Activated T-helper 1 cell treated with anti-CD3 and anti-CD28 coated beads, Interleukin-2, amount 50 U/mL, for 16 hours (primary cell): Measurements from ENCODE around the gene PLEKHM3.
"Not testable (repeated sequence)": the region's sequence is repeated elsewhere in the genome, so short reads cannot be mapped to it uniquely, and the experiment has no call there.

Experiments
- DNase-seq, 2 donors: peaks; one replicate each; pipeline ENCODE4 v3.0.0-alpha.2; 2020; ENCODE audit warnings: low read depth in 1 of 2, low spot score in 1 of 2

PLEKHM3 gene

DNA sequence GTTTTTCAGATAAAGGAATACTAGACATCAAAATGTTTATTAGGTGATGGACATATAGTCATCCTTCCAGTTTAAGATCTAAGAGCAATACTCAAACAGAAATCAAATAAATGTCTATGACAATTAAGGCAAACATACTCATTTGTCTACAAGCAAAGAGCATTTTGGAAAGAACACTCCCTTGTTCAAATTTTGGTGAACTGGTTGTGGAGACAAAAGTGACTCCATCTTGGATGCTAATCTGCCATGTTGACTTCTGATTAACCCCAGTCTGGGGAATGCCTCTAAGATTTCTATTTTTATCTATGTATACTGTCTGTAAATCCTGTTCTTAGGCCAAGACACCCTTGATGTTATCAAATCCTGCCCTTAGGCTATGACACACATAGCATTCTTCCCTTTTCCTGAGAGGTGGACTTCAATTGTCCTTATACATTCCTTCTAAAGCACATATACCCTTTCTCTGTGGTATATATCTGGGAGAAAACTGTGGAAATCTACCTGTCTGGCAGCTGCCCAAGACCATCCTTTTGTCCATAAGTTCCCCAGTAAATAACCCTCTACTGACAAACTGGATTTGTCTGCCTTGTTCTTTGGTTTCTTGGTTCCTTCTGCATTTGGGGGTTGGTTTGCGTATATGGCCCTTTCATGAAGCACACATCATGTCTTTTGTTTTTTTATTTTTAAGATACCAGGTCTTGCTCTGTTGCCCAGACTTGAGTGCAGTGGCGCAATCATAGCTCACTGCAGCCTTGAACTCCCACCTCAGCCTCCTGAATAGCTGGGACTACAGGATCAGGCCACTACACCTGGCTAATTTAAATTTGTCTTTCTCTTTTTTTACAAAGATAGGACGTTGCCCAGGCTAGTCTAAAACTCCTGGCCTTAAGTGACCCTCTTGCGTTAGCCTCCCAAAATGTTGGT lies 12.5 kb upstream of the PLEKHM3 start:
- no peak for DNase-seq

DNA sequence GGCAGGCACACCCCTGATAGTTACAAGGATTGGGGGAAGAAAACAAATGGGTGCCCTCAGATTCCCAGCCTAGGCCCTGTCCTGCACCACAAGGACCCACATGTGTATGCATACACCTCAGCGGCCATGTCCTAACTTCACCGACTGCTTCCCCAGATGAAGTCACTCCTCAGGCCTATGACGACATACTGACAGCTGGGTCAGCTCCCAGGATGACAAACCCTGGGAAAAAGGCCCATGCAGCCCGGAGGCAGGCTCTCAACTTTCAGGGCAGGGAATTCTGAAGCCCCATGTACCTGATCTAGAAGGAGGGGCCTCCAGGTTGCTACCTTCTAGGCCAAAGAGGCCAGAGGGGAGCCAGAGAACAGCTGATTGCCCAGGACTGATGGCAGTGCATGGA lies 11.0 kb upstream of the PLEKHM3 start:
- DNase-seq = no peak

DNA sequence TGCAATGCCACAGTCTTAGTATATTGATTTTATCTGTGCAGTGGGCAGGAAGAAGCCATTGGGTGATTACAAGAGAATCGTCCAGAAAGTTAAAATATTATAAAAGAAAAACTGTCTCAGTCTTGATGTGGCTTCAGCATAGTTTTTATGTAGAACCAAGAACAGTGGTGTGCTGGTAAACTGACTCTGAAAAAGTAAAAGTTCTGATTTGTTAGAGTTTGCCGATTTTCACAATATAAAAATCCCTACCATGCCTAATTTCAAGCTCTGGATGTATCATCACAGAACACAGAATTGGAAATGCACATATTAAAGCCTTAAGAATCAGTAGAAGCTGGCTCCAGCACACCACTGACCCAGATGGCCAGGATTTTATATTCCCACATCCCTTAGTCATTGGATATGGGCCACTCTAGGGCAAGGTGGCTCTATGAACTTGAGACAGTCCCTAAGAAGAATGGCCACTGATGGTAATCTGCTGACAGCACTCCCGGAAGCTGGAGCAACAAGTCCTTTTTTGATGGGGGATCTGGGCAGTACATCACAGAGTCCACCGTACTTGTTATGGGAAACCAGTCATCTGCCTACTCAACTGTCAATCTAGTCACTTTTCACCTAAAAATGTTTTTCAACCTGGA lies 9.3 kb upstream of the PLEKHM3 start:
- no peak for DNase-seq

DNA sequence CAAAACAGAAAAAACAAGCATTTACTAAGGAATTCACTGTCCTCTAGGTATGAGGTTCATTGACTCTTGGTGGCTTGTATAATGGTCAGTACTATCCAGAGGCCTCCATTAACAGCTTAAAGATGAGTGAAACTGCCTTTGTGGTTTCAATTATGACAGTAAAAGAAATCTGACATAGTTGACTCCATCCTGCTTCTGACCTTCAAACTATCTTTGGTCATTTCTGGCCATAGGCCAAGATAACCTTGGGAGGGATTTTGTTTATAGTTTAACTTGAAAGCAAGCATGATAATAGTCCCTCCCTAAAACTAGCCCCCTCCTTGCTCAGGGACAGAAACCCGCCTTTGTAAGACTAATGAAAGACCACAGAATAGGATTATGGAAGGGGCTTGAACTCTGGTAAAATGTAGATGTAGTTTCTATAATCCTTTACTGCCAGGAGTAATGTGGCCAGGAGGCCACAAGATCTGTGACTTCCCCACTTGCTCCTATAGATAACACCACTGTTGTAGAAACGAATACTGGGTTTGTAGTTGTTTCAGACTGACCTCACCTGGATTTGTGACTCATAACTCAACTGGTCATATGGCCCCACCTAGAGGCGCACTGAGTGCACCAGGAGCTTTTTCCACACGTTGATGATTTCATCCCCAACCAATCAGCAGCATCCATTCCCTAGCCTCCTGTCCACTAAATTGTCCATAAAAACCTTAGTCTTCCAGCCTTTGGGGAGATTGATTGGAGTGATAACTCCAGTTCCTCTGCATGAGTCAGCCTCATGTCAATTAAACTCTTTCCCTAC lies 8.6 kb upstream of the PLEKHM3 start:
- DNase-seq = no peak

DNA sequence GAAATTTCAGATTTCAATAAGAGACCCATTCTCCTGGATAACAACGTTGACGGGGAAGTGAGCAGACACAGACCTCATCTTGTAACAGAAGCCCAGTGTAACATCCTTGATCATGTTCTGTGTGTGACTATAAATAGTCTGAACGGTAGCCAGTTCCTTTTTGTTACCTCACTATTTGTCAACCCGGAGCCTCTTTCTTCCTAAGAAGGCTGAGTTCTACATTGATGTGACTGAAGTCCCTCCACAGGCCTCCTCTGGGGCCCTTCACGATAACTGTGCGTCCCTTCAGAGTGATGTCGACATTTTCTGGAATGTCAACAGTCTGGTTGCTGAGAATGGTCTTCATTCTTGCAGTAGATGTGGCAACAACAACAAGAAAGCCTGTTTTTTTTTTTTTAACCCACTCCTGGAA lies 6.3 kb upstream of the PLEKHM3 start:
- no peak for DNase-seq

DNA sequence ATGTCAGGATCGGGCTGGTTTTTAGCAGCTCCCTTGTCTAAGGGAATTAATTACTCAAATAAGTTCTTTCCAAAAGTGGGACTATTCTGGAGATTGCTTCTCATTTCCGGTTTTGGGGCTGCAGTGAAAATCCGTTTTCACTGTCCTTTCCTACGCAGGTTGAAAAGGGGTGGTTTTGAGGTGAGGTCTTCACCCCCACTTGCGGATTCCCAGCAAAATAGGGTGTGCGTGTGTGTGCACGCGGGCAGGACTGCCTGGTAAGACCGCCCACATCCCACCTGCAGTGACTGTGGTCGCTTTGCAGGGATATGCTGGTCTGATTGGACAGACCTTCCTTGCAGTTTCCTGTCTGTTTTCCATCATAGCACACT lies 472 bp upstream of the PLEKHM3 start:
- peak; percentile 7 to 8 for DNase-seq

DNA sequence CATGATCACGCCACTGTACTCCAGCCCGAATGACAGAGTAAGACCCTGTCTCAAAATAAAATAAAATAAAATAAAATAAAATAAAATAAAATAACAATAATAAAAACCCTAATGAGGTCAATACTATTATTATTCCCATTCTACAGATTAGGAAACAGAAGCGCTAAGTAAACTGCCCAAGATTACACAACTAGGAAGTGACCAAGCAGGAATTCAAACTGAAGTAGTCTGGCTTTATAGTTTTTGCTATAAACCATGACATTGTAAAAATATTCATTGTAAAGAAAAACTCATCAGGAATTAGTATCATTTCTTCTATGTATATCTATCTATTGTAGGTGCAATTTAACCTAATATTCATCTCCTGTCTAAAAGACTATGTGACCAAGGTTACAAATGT lies 1.2 kb downstream of the PLEKHM3 start:
- no peak for DNase-seq

DNA sequence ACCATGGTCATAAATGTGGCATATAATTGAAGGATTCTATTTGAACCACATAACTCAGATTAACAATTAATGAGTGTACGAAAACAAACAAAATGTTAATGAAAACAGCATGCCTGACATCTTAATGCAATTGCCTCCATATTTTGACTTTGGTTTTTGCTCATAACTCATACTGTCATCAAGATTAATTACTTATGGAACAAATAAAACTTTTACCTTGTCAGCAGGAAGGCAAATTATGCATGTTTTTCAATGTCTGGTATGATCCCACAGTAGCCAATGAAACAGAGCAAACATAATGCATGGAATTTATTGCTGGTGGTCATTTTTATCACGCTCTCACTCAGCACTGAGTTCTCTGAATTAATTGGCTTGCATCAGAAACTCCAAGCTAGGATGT lies 5.1 kb downstream of the PLEKHM3 start:
- DNase-seq = no peak

DNA sequence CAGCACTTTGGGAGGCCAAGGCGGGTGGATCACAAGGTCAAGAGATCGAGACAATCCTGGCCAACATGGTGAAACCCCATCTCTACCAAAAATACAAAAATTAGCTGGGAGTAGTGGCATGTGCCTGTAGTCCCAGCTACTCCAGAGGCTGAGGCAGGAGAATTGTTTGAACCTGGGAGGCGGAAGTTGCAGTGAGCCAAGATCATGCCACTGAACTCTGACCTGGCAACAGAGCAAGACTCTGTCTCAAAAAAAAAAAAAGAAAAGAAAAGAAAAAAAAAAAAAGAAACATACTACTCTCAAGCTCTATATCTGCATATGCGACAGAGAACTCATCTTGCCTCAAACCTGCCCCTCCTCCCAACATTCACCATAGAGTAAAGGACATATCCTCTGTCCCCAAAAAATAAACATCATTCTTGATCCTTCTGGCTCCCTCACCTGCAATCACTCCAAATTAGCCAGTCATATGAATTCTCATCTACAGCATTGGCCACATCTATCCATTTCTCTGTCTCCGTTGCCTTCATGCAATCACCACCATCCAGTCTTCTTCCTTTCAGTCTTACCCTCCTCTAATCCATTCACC lies 7.1 kb downstream of the PLEKHM3 start:
- not testable (repeated sequence) for DNase-seq

DNA sequence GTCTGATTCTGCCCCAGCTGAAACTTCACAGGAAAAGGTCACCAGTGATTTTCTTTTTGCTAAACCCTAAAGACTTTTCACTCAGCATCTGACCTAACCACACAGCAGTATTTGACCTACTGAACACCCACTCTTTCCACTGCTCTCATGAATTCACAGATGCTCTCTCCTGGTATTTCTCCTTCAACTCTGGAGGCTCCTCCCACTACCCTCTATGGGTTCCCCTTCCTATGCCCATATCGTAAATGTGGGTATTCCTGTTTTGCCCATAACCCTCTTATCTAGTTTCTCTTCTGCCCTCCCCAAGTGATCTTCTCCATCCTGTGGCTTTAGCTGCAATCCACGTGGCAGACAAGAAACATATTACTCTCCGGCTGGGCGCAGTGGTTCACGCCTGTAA lies 7.6 kb downstream of the PLEKHM3 start:
- DNase-seq = no peak

DNA sequence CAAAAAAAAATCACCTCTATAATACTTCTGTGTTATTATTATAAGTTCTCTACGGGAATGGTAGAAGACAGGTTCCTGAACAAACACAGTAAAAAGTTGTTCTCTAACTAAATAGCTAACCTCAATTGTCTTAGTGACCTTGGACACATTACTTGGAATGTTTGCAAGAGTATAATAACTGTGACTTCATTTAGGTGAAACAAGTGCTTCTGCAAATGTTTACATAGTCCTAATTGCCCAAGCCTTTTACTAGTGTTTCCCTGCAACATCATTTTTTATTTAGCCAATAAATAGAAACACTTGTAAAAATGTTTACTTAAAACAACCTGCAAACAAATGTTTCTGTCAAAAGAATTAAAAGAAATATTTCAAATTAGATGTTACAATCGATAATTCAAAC lies 9.9 kb downstream of the PLEKHM3 start:
- DNase-seq = no peak

DNA sequence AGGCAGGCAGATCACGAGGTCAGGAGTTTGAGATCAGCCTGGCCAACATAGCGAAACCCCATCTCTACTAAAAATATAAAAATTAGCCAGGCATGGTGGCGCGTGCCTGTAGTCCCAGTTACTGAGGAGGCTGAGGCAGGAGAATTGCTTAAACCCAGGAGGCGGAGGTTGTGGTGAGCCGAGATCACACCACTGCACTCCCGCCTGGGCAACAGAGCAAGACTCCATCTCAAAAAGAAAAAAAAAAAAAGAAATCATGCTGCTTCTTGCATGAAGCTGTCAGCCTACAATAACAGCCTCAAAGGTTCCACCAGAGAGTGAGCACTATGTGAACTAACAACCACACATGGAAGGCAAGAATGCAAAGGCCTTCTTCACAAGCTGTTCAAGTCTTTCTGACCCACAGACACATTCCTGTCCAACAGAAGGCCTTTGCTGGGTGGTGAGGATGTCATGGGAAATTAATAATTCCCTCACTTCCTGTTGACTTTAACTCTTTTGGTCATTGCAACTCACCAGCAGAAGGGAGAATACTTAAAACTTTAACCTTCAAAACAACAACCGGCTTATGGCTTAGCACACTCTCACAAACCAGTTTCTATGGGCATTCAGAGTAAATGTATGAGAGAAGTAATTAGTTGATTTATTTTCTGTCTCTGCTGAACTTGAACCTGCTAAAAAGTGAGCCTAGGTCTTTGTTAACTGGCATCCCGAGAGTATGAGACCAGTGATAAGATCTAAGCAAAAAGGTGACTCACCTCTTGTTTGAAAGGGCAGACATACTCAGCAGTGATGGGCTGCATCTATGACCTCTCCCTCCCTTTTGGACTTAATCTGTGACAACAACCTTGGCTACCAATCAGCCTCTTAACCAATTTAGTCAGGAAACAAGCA lies 11.8 kb downstream of the PLEKHM3 start:
- DNase-seq = no peak

DNA sequence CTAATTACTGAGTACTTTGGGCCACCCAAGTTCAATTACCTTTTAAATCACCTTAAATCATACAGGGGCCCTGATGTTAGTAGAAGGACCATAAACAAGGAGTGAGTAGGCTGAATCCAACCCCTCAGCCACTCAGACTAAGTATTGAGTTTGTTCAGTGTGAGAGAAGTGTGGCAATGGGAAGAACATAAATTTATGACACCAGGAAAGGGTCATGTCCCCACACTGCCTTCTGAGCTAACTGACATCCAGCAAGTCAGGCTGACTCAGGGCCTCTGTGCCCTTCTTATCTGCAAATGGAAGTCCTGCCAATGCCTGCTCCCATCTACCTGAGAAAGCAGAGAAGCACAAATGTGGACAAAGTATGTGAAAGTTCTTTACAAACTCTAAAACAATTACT lies 12.9 kb downstream of the PLEKHM3 start:
- DNase-seq = no peak

DNA sequence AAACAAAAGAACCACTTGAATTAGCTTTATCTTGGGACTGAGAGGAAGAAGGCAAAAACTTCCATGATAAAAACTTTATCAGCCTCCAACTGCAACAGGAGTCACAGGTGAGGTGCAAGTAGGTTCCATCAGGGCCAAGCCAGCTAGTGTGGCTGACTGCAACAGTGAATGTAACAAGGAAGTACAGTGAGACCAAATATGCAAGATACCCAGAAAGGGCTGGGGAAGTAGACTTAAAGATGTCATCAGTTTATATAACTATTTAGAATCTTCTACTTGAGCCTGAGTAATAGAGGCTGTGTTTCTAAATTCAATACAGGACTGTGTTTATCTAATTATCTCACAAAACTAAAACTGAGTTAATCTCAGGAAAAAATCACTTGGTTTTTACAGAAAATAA lies 14.8 kb downstream of the PLEKHM3 start:
- DNase-seq = no peak

DNA sequence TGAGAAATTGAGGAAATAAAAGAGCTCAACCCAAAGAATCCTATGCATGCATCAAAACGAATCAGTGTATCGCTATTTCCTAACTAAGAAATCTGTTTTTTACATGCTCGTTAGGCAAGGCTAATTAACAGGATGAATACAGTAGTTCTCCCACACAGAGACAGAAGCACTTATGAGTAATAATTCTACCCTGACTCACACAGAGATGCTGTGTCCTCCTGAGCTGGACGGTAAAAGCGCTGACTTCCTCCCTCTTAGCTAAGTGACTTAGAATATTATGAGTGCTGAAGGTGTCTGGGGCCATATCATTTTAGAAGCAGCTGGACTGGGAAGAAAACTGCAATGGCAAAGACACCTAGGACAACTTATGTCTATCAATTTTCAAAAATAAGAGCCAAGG lies 18.5 kb downstream of the PLEKHM3 start:
- DNase-seq = no peak

DNA sequence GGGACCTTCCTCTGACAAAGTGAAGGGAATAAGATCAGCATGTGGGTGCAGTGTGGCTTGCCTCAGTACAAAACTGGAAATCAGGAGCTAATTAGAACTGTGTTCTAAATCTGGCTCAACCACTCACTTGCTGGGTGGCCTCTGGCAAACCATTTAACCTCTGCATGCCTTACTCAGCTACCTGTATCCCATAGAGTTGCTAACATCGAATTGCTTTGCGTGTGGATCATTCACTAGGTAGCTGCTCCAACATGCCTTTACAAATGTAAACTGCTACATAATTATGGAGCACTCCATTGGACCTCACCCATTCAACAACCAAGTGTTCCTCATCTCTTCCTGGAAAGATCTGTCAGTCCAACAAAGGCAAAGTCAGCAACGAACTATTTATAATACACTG lies 19.0 kb downstream of the PLEKHM3 start:
- DNase-seq = no peak

DNA sequence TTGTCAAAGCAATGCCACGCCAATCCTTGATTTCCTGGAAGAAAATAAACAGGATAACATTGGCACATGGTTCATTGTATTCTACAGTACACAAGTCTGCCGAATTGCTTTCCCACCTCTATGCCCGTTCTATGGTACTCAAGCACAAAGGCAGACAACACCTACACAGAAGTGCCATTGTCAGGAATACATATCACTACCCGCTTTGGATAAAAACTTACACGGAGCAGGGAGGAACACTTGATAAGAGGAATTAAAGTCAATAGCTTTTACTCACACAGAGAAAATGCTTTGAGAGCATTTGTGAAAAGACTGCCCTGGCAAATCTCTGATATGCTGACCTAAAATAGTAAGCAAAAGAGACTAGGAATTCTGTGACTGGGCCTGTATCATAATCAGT lies 23.4 kb downstream of the PLEKHM3 start:
- no peak for DNase-seq

DNA sequence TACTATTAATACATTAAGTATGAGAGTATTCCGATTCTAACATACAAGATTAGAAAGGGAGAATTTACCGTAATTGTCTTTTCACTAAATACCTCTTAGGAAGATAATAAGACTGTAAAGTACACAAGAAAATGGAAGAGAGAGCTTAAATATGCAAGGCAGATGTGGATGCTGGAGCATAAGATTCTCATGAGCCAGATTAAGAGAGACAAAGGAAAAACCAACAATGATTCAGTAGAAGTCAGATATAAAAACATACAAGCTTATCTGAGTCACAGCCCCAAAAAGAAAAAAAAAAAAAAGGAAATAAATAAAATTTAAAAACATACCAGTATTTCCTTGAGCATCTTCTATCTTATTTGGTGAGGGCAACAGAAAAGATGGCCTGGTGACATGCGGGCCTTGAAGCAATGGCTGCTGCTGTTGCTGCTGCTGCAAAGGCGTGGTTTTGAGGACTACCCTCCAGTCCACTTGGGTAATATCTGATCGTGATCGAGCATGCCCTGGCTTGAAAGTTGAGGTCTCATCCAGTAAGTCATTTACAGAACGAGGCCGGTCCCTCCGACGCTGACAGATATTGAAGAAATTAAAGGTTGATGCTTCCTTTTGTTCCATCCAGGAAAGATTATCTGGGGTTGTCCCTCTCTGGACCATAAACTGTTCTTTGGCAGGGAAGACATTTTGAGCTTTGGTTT lies 24.5 kb downstream of the PLEKHM3 start:
- no peak for DNase-seq

DNA sequence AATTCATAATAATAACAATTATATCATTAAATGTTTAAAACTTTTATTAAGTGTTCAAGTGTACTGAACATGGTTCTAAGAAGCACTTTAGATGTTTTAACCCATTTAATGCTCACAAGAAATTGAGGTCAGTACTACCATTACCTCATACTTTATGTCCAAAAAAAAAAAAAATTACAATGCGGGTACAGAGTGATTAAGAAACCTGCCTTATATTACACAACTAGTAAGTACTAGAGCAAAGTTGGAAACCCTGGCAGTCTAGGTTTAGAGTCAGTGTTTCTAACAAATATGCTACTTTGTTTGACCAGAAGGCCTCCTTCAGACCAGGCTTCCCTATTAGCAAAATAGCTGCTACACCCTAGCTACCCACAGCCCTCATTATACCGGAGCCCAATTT lies 28.5 kb downstream of the PLEKHM3 start:
- no peak for DNase-seq

DNA sequence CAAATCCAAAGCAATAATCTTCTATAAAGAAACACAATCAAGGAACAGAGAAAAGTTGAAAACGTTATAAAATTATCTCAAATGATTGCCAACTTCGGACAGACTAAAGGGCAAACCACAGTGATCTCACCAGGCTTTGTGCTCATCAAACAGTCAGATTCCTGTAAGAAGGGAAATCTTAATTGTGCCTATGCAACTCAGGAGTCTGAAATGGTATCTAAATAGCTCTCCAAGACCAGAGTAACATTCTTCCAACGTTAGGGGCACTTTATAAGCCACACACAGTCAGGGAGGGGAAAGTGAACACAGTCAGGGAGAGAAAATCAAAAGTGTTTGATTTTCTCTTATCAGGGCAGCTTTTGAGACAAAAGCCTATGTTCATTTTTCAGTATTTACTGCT lies 29.4 kb downstream of the PLEKHM3 start:
- no peak for DNase-seq
